CD4-positive, alpha-beta T cell (primary cell): ENCODE results near the gene KCNC1. TPM values are rescaled to one million over a fixed set of nuclear protein-coding genes. Genes with fewer than 3 reads are reported as not detected.

Experiments
- ATAC-seq: fragments of 200-7000 bp; cut with Tn5 transposase; one replicate; pipeline ENCODE4 v1.10.0; 2022; ENCODE audit warnings: mild to moderate bottlenecking; ENCODE audit not compliant: poor library complexity
- CTCF ChIA-PET: fragments of 350-600 bp; sonication (Branson Sonifier 250); formaldehyde crosslinking; loops from one replicate; lab custom pipeline; 2021; ENCODE audit warnings: antibody characterized with exemption, inconsistent platforms; lab: Charles Lee
- POLR2A ChIA-PET: fragments of 350-600 bp; sonication (Branson Sonifier 250); formaldehyde crosslinking; loops from one replicate; lab custom pipeline; 2021; ENCODE audit warnings: antibody characterized with exemption, inconsistent platforms; lab: Charles Lee
- DNase-seq, 14 experiments: peaks; one replicate each; pipeline ENCODE4 v3.0.0-alpha.2; 2013 to 2020; ENCODE audit warnings: mixed read lengths in 2 of 14
- H3K27ac ChIP-seq, 2 donors: one replicate each; pipeline versions ENCODE4 v1.5.1 to v1.7.0; 2013; ENCODE audit warnings: low read length in 2 of 2, low read depth in 1 of 2, mild to moderate bottlenecking in 1 of 2
- H3K27me3 ChIP-seq, 2 experiments: 1 replicate in 1 of 2; 2 replicates in 1 of 2; pipeline versions ENCODE4 v1.6.1 to v1.7.0; 2013; ENCODE audit warnings: low read length in 2 of 2, control low read depth in 1 of 2, mild to moderate bottlenecking in 1 of 2, moderate library complexity in 1 of 2; ENCODE audit not compliant: insufficient read depth in 2 of 2, control insufficient read depth in 1 of 2
- H3K36me3 ChIP-seq: one replicate; pipeline ENCODE4 v1.6.1; 2013; ENCODE audit warnings: low read length, control low read depth; ENCODE audit not compliant: insufficient read depth
- H3K4me1 ChIP-seq: one replicate; pipeline ENCODE4 v1.6.1; 2013; ENCODE audit warnings: low read length, control low read depth; ENCODE audit not compliant: insufficient read depth
- H3K4me3 ChIP-seq: one replicate; pipeline ENCODE4 v1.5.1; 2013; ENCODE audit warnings: mild to moderate bottlenecking, low read length, moderate library complexity
- H3K9me3 ChIP-seq, 2 experiments: 1 replicate in 1 of 2; 2 replicates in 1 of 2; pipeline versions ENCODE4 v1.6.1 to v1.7.0; 2013; ENCODE audit warnings: low read length in 2 of 2, mild to moderate bottlenecking in 2 of 2, control low read depth in 1 of 2, moderate library complexity in 1 of 2; ENCODE audit not compliant: control insufficient read depth in 1 of 2, insufficient read depth in 1 of 2
- H3K27ac Mint-ChIP-seq: one replicate; pipeline ENCODE4 v1.8.0; 2020; ENCODE audit warnings: mixed read lengths
- H3K27me3 Mint-ChIP-seq: one replicate; pipeline ENCODE4 v1.8.0; 2021; ENCODE audit warnings: mixed read lengths
- H3K36me3 Mint-ChIP-seq: one replicate; pipeline ENCODE4 v1.8.0; 2021; ENCODE audit warnings: low read depth, mixed read lengths
- H3K4me1 Mint-ChIP-seq: one replicate; pipeline ENCODE4 v1.8.0; 2021; ENCODE audit warnings: low read depth, mixed read lengths
- H3K4me3 Mint-ChIP-seq: one replicate; pipeline ENCODE4 v1.8.0; 2020; ENCODE audit warnings: mild to moderate bottlenecking, mixed read lengths
- H3K9me3 Mint-ChIP-seq: one replicate; pipeline ENCODE4 v1.8.0; 2020; ENCODE audit warnings: mixed read lengths
- CTCF ChIP-seq: fragments of 200-600 bp; IDR thresholded peaks from one replicate; pipeline ENCODE4 v1.8.0; 2022; ENCODE audit warnings: antibody characterized with exemption, mild to moderate bottlenecking
- intact Hi-C, 2 experiments: fragments of 100-400 bp; cut with DNase I in 1 of 2; cut with micrococcal nuclease in 1 of 2; formaldehyde crosslinking; loops; one replicate each; pipeline versions ENCODE4 v1.15.1 to v1.9.0; 2023 to 2025; cut with DNase I, micrococcal nuclease
- total RNA-seq, 174 experiments: library from RNA in 2 of 174; stranded (reverse) in 2 of 174; gene quantifications; one replicate each; pipeline ENCODE4 v1.2.3 and lab custom pipeline; 2021 to 2026

KCNC1 gene
- total RNA-seq, 2 experiments from 2014 or later, result not detected

GRCh38 chr11:17781626-17782025, 47.0 kb downstream of the KCNC1 start:
- POLR2A ChIA-PET, result no interaction called here
- CTCF ChIA-PET, result no interaction called here
- DNase-seq (no peak), ATAC-seq (no peak)
- no peaks in the 10 kb centered on the region for H3K27me3 ChIP-seq
- intact Hi-C loops, result no loop called here
- H3K36me3 ChIP-seq, result no peaks in the 10 kb centered on the region
- no peaks in the 10 kb centered on the region for H3K9me3 ChIP-seq
- peaks cover 6% of the 10 kb centered on the region for H3K36me3 Mint-ChIP-seq
- H3K27ac ChIP-seq, result no peak overlapping the region
- TF ChIP-seq CTCF, result no peak
- H3K4me3 ChIP-seq, result no peak overlapping the region
- no peaks in the 10 kb centered on the region for H3K4me1 ChIP-seq
- H3K4me1 Mint-ChIP-seq, result no peaks in the 10 kb centered on the region
- no peak overlapping the region for H3K27ac Mint-ChIP-seq
- H3K9me3 Mint-ChIP-seq, result no peaks in the 10 kb centered on the region
- H3K27me3 Mint-ChIP-seq, result no peaks in the 10 kb centered on the region
- no peak overlapping the region for H3K4me3 Mint-ChIP-seq

GRCh38 chr11:17782145-17782544, 47.6 kb downstream of the KCNC1 start:
- no peak overlapping the region for H3K27ac ChIP-seq
- no peak for ATAC-seq
- no peaks in the 10 kb centered on the region for H3K27me3 ChIP-seq
- H3K9me3 ChIP-seq, result no peaks in the 10 kb centered on the region
- H3K4me3 ChIP-seq, result no peak overlapping the region
- H3K36me3 Mint-ChIP-seq, result peaks cover 6% of the 10 kb centered on the region
- ChIA-PET CTCF (no interaction called here), POLR2A (no interaction called here)
- no peaks in the 10 kb centered on the region for H3K4me1 Mint-ChIP-seq
- no peaks in the 10 kb centered on the region for H3K9me3 Mint-ChIP-seq
- no peaks in the 10 kb centered on the region for H3K4me1 ChIP-seq
- intact Hi-C loops, result no loop called here
- H3K27ac Mint-ChIP-seq, result no peak overlapping the region
- no peak overlapping the region for H3K4me3 Mint-ChIP-seq
- H3K36me3 ChIP-seq, result peaks cover 4% of the 10 kb centered on the region
- no peak for TF ChIP-seq CTCF
- H3K27me3 Mint-ChIP-seq, result no peaks in the 10 kb centered on the region
- no peak for DNase-seq

- no peak for DNase-seq
- Mint-ChIP-seq H3K36me3 (peaks cover 11% of the 10 kb centered on the region), H3K27me3 (no peaks in the 10 kb centered on the region), H3K4me3 (no peak overlapping the region), H3K9me3 (no peaks in the 10 kb centered on the region), H3K4me1 (no peaks in the 10 kb centered on the region), H3K27ac (no peak overlapping the region)
- H3K27me3 ChIP-seq, result no peaks in the 10 kb centered on the region
- H3K4me1 ChIP-seq, result no peaks in the 10 kb centered on the region
- CTCF ChIA-PET, result no interaction called here
- no peaks in the 10 kb centered on the region for H3K9me3 ChIP-seq
- POLR2A ChIA-PET, result no interaction called here
- H3K36me3 ChIP-seq, result peaks cover 4% of the 10 kb centered on the region
- H3K4me3 ChIP-seq, result no peak overlapping the region
- H3K27ac ChIP-seq, result no peak overlapping the region
- no peak for TF ChIP-seq CTCF
- no peak for ATAC-seq
- intact Hi-C loops, result no loop called here
Measured at GRCh38 chr11:17782603-17783337, 48.2 kb downstream of the KCNC1 start.
